GM23338 (cell line): ENCODE results near the gene MAP3K9. TPM values are rescaled to one million over a fixed set of nuclear protein-coding genes. Genes with fewer than 3 reads are reported as not detected.

Experiments
- ATAC-seq: fragments of 200-7000 bp; cut with Tn5 transposase; 3 replicates; pipeline ENCODE4 v1.9.1; 2020
- DNase-seq: peaks from one replicate; pipeline ENCODE4 v3.0.0-alpha.2; 2015; ENCODE audit warnings: low spot score
- H2AFZ ChIP-seq: fragments of 200-600 bp; sonication (generic); 2 replicates; pipeline ENCODE4 v1.8.0; 2016; ENCODE audit warnings: antibody characterized with exemption, mild to moderate bottlenecking, moderate library complexity
- H3F3A ChIP-seq: fragments of 200-600 bp; sonication (generic); replicated peaks from 2 replicates; pipeline ENCODE4 v1.8.0; 2017; ENCODE audit warnings: antibody characterized with exemption, mixed run types, low read depth
- H3K27ac ChIP-seq: fragments of 200-600 bp; sonication (generic); 2 replicates; pipeline ENCODE4 v1.6.1; 2016; ENCODE audit warnings: low read depth
- H3K27me3 ChIP-seq: fragments of 200-600 bp; sonication (generic); 2 replicates; pipeline ENCODE4 v1.8.0; 2016; ENCODE audit warnings: mild to moderate bottlenecking, mixed run types, moderate library complexity; ENCODE audit not compliant: insufficient read depth
- H3K36me3 ChIP-seq: fragments of 200-600 bp; sonication (generic); 2 replicates; pipeline ENCODE4 v1.8.0; 2016; ENCODE audit warnings: mild to moderate bottlenecking; ENCODE audit not compliant: insufficient read depth
- H3K4me1 ChIP-seq: fragments of 200-600 bp; sonication (generic); 2 replicates; pipeline ENCODE4 v1.8.0; 2016; ENCODE audit warnings: mild to moderate bottlenecking, moderate library complexity; ENCODE audit not compliant: insufficient read depth
- H3K4me2 ChIP-seq: fragments of 200-600 bp; sonication (generic); 2 replicates; pipeline ENCODE4 v1.7.1; 2017; ENCODE audit warnings: mixed run types
- H3K4me3 ChIP-seq: fragments of 200-600 bp; sonication (generic); 2 replicates; pipeline ENCODE4 v1.6.1; 2016; ENCODE audit warnings: mixed run types
- H3K79me2 ChIP-seq: fragments of 200-600 bp; sonication (generic); replicated peaks from 2 replicates; pipeline ENCODE4 v1.8.0; 2017; ENCODE audit warnings: mild to moderate bottlenecking; ENCODE audit not compliant: insufficient read depth
- H3K9me2 ChIP-seq: fragments of 200-600 bp; sonication (generic); 2 replicates; pipeline ENCODE4 v1.8.0; 2017; ENCODE audit not compliant: insufficient read depth
- H4K20me1 ChIP-seq: fragments of 200-600 bp; sonication (generic); replicated peaks from 2 replicates; pipeline ENCODE4 v1.8.0; 2017; ENCODE audit warnings: mild to moderate bottlenecking; ENCODE audit not compliant: insufficient read depth
- H3K27ac Mint-ChIP-seq: 2 replicates; pipeline ENCODE4 v1.8.0; 2020; ENCODE audit warnings: inconsistent platforms, mild to moderate bottlenecking, moderate library complexity, mixed read lengths
- H3K27me3 Mint-ChIP-seq: 3 replicates; pipeline ENCODE4 v1.8.0; 2022; ENCODE audit warnings: low read depth, mild to moderate bottlenecking, moderate library complexity, mixed read lengths, inconsistent platforms; ENCODE audit not compliant: insufficient read depth, poor library complexity
- H3K36me3 Mint-ChIP-seq: 3 replicates; pipeline ENCODE4 v1.8.0; 2021; ENCODE audit warnings: low read depth, mild to moderate bottlenecking, inconsistent platforms, moderate library complexity, mixed read lengths
- H3K4me1 Mint-ChIP-seq: 3 replicates; pipeline ENCODE4 v1.8.0; 2020; ENCODE audit warnings: mild to moderate bottlenecking, inconsistent platforms, mixed read lengths
- H3K4me3 Mint-ChIP-seq: 3 replicates; pipeline ENCODE4 v1.8.0; 2021; ENCODE audit warnings: moderate library complexity, mild to moderate bottlenecking, inconsistent platforms, mixed read lengths
- H3K9me3 Mint-ChIP-seq: 3 replicates; pipeline ENCODE4 v1.8.0; 2020; ENCODE audit warnings: moderate library complexity, mild to moderate bottlenecking, inconsistent platforms, mixed read lengths
- CREB1 ChIP-seq: fragments of 250-450 bp; sonication (Bioruptor Pico); IDR thresholded peaks from 2 replicates; pipeline ENCODE4 v1.5.0; 2020; ENCODE audit warnings: low read depth, mild to moderate bottlenecking, moderate library complexity
- CTCF ChIP-seq, 2 experiments: fragments of 200-600 bp in 1 of 2; sonication (generic) in 1 of 2; conservative IDR thresholded peaks; 2 replicates each; pipeline versions ENCODE4 v1.5.1 to v1.6.1; 2016 to 2017; ENCODE audit warnings: antibody characterized with exemption in 2 of 2, low read depth in 2 of 2, mild to moderate bottlenecking in 2 of 2, moderate library complexity in 1 of 2
- ETS1 ChIP-seq: IDR thresholded peaks from 2 replicates; pipeline ENCODE4 v1.6.1; 2016; ENCODE audit warnings: antibody characterized with exemption
- EZH2 ChIP-seq: fragments of 200-600 bp; sonication (generic); IDR thresholded peaks from one replicate; pipeline ENCODE4 v1.8.0; 2017; ENCODE audit warnings: antibody characterized with exemption, mild to moderate bottlenecking, low read depth; ENCODE audit not compliant: unreplicated experiment
- EZH2phosphoT487 ChIP-seq: fragments of 200-600 bp; sonication (generic); IDR thresholded peaks from one replicate; pipeline ENCODE4 v1.8.1; 2018; ENCODE audit warnings: antibody characterized with exemption; ENCODE audit not compliant: unreplicated experiment
- JUNB ChIP-seq: IDR thresholded peaks from one replicate; pipeline ENCODE4 v1.6.1; 2016; ENCODE audit warnings: antibody characterized with exemption; ENCODE audit not compliant: unreplicated experiment
- NANOG ChIP-seq: IDR thresholded peaks from 2 replicates; pipeline ENCODE4 v1.6.1; 2016; ENCODE audit warnings: antibody characterized with exemption, borderline replicate concordance
- POLR2AphosphoS5 ChIP-seq: IDR thresholded peaks from 2 replicates; pipeline ENCODE4 v1.6.1; 2016; ENCODE audit warnings: antibody characterized with exemption, low read depth
- REST ChIP-seq: IDR thresholded peaks from one replicate; pipeline ENCODE4 v1.6.1; 2018; ENCODE audit warnings: antibody characterized with exemption; ENCODE audit not compliant: unreplicated experiment
- STAT1 ChIP-seq: IDR thresholded peaks from one replicate; pipeline ENCODE4 v1.6.1; 2016; ENCODE audit warnings: antibody characterized with exemption; ENCODE audit not compliant: unreplicated experiment
- ZNF114 ChIP-seq: fragments of 250-450 bp; sonication (Bioruptor Pico); IDR thresholded peaks from 2 replicates; pipeline ENCODE4 v1.5.0; 2020; ENCODE audit warnings: mild to moderate bottlenecking, moderate library complexity
- ZNF331 ChIP-seq: fragments of 250-450 bp; sonication (Bioruptor Pico); IDR thresholded peaks from 2 replicates; pipeline ENCODE4 v1.5.0; 2020; ENCODE audit warnings: low read depth, mild to moderate bottlenecking, moderate library complexity
- ZNF462 ChIP-seq: fragments of 250-450 bp; sonication (Bioruptor Pico); IDR thresholded peaks from 2 replicates; pipeline ENCODE4 v1.5.0; 2020; ENCODE audit warnings: mild to moderate bottlenecking, moderate library complexity
- polyA plus RNA-seq: library from polyadenylated mRNA; unstranded; fragments of >200 nt; fragmentation: Nextera tagmentation; extraction: Ambion mirVana; gene quantifications from 2 replicates; pipeline ENCODE4 v1.2.1, GENCODE V29; 2016
- total RNA-seq: library from RNA; depleted of rRNA; stranded (reverse); fragments of >200 nt; shearing (Covaris generic); gene quantifications from 2 replicates; pipeline ENCODE4 v1.2.3, GENCODE V29; 2014

The MAP3K9 gene
- total and polyA plus RNA-seq, 2 experiments from 2014 or later, result 5.3 to 30.8 TPM

GRCh38 chr14:70802379-70802778, 6.9 kb downstream of the MAP3K9 start:
- Mint-ChIP-seq H3K27ac (no peak overlapping the region), H3K9me3 (no peaks in the 10 kb centered on the region), H3K4me3 (no peak overlapping the region), H3K4me1 (peaks cover 19% of the 10 kb centered on the region), H3K36me3 (peaks cover 37% of the 10 kb centered on the region), H3K27me3 (peaks cover 6% of the 10 kb centered on the region)
- Histone ChIP-seq H3K4me3 (no peak overlapping the region), H3F3A (no peaks in the 10 kb centered on the region), H3K4me2 (no peak overlapping the region), H3K36me3 (peaks cover 8% of the 10 kb centered on the region), H3K9me2 (no peaks in the 10 kb centered on the region), H3K27ac (no peak overlapping the region), H2AFZ (no peak overlapping the region), H3K4me1 (peaks cover under 1% of the 10 kb centered on the region), H3K79me2 (peaks cover 83% of the 10 kb centered on the region), H3K27me3 (no peaks in the 10 kb centered on the region), H4K20me1 (peaks cover 47% of the 10 kb centered on the region)
- DNase-seq (no peak), ATAC-seq (no peak)
- no peak for TF ChIP-seq CREB1
- no peak for TF ChIP-seq JUNB
- no peak for TF ChIP-seq ZNF331 (CRISPR knock-in tag)
- no peak for TF ChIP-seq ZNF462 (CRISPR knock-in tag)
- no peak for TF ChIP-seq ETS1
- no peak for TF ChIP-seq NANOG
- TF ChIP-seq EZH2, result no peak
- no peak for TF ChIP-seq POLR2AphosphoS5
- TF ChIP-seq ZNF114 (CRISPR knock-in tag), result no peak
- no peak for TF ChIP-seq REST
- no peak for TF ChIP-seq EZH2phosphoT487
- TF ChIP-seq STAT1, result no peak
- no peak for TF ChIP-seq CTCF (conservative IDR thresholded peaks at IDR 0.05; ENCODE audit: low read depth in 2 of 2)
